ENCODE results near the gene FAM98A. TPM values are rescaled to one million over a fixed set of nuclear protein-coding genes. Genes with fewer than 3 reads are reported as not detected.

The FAM98A gene
- total RNA-seq, 2 donors from 2014 or later, result 38.8 to 46.7 TPM

GRCh38 chr2:33577668-33578067, 21.4 kb downstream of the FAM98A start:
- H3K27me3 ChIP-seq (ENCODE audit: control insufficient read depth, insufficient read depth, low read length, poor library complexity, severe bottlenecking), result no peaks in the 10 kb centered on the region
- no peak overlapping the region for H3K27ac ChIP-seq (ENCODE audit: low read depth, low read length)
- TF ChIP-seq, protein P1, sequence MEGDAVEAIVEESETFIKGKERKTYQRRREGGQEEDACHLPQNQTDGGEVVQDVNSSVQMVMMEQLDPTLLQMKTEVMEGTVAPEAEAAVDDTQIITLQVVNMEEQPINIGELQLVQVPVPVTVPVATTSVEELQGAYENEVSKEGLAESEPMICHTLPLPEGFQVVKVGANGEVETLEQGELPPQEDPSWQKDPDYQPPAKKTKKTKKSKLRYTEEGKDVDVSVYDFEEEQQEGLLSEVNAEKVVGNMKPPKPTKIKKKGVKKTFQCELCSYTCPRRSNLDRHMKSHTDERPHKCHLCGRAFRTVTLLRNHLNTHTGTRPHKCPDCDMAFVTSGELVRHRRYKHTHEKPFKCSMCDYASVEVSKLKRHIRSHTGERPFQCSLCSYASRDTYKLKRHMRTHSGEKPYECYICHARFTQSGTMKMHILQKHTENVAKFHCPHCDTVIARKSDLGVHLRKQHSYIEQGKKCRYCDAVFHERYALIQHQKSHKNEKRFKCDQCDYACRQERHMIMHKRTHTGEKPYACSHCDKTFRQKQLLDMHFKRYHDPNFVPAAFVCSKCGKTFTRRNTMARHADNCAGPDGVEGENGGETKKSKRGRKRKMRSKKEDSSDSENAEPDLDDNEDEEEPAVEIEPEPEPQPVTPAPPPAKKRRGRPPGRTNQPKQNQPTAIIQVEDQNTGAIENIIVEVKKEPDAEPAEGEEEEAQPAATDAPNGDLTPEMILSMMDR (conservative IDR thresholded peaks at IDR 0.05), result no peak
- H3K4me3 Mint-ChIP-seq, result no peak overlapping the region
- no peaks in the 10 kb centered on the region for H3K4me1 ChIP-seq (ENCODE audit: control insufficient read depth, insufficient read depth, low read length)
- H3K27me3 Mint-ChIP-seq (ENCODE audit: insufficient read depth), result no peaks in the 10 kb centered on the region
- no peaks in the 10 kb centered on the region for H3K36me3 ChIP-seq (ENCODE audit: control insufficient read depth, insufficient read depth, low read length)
- WGBS, 2 experiments (ENCODE audit: insufficient coverage in 1 of 2, insufficient read length in 1 of 2), result 86% methylated on average over 2 of the region's 2 CpGs; no CpG with 5 or more reads in 1 of the 2 experiments
- no peak overlapping the region for H3K27ac Mint-ChIP-seq
- no peaks in the 10 kb centered on the region for H3K9me3 ChIP-seq (ENCODE audit: control insufficient read depth, low read length)
- DNase-seq, result no peak
- no peak overlapping the region for H3K4me3 ChIP-seq (ENCODE audit: low read length)
- no peak overlapping the region for H3K9ac ChIP-seq (ENCODE audit: extremely low read depth, low read length, poor library complexity, severe bottlenecking)
- no peaks in the 10 kb centered on the region for H3K9me3 Mint-ChIP-seq
- no peaks in the 10 kb centered on the region for H3K36me3 Mint-ChIP-seq (ENCODE audit: low read depth)
- H3K4me1 Mint-ChIP-seq, result peaks cover 8% of the 10 kb centered on the region

- no peaks in the 10 kb centered on the region for H3K36me3 Mint-ChIP-seq (ENCODE audit: low read depth)
- Histone ChIP-seq H3K9me3 (ENCODE audit: control insufficient read depth, low read length) (no peaks in the 10 kb centered on the region), H3K27me3 (ENCODE audit: control insufficient read depth, insufficient read depth, low read length, poor library complexity, severe bottlenecking) (no peaks in the 10 kb centered on the region), H3K4me1 (ENCODE audit: control insufficient read depth, insufficient read depth, low read length) (no peaks in the 10 kb centered on the region), H3K27ac (ENCODE audit: low read depth, low read length) (no peak overlapping the region), H3K36me3 (ENCODE audit: control insufficient read depth, insufficient read depth, low read length) (no peaks in the 10 kb centered on the region), H3K4me3 (ENCODE audit: low read length) (no peak overlapping the region), H3K9ac (ENCODE audit: extremely low read depth, low read length, poor library complexity, severe bottlenecking) (no peak overlapping the region)
- no peaks in the 10 kb centered on the region for H3K27me3 Mint-ChIP-seq (ENCODE audit: insufficient read depth)
- H3K27ac Mint-ChIP-seq, result no peak overlapping the region
- H3K4me1 Mint-ChIP-seq, result peaks cover 3% of the 10 kb centered on the region
- H3K4me3 Mint-ChIP-seq, result no peak overlapping the region
- TF ChIP-seq, protein P1 (conservative IDR thresholded peaks at IDR 0.05), result no peak
- no peaks in the 10 kb centered on the region for H3K9me3 Mint-ChIP-seq
- DNase-seq, result no peak
- WGBS, 2 experiments (ENCODE audit: insufficient coverage in 1 of 2, insufficient read length in 1 of 2), result 79 to 89% methylated on average over 4 to 8 of the region's 8 CpGs
Measured at GRCh38 chr2:33577084-33577483, 22.0 kb downstream of the FAM98A start.

DNA sequence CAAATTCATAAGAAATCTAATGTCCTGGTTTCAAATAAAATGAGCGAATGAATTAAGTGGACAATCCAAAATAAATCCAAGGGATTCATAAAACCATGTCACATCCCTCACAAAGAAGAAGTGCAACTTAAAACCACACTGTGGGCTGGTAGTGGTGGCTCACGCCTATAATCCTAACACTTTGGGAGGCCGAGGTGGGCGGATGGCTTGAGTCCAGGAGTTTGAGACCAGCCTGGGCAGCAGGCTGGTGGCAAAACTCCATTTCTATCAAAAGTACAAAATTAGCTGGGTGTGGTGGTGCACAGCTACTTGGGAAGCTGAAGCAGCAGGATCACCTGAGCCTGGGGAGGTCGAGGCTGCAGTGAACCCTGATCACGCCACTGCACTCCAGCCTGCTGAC, 25.4 kb downstream of the FAM98A start:
- no peak overlapping the region for H3K27ac ChIP-seq (ENCODE audit: low read depth, low read length)
- no peak overlapping the region for H3K4me3 ChIP-seq (ENCODE audit: low read length)
- 90 to 94% methylated on average over 5 to 6 of the region's 6 CpGs for WGBS, 2 experiments (ENCODE audit: insufficient coverage in 1 of 2, insufficient read length in 1 of 2)
- H3K9ac ChIP-seq (ENCODE audit: extremely low read depth, low read length, poor library complexity, severe bottlenecking), result no peak overlapping the region
- no peaks in the 10 kb centered on the region for H3K27me3 Mint-ChIP-seq (ENCODE audit: insufficient read depth)
- no peak overlapping the region for H3K4me3 Mint-ChIP-seq
- TF ChIP-seq, protein P1 (conservative IDR thresholded peaks at IDR 0.05), result no peak
- H3K9me3 ChIP-seq (ENCODE audit: control insufficient read depth, low read length), result no peaks in the 10 kb centered on the region
- no peaks in the 10 kb centered on the region for H3K4me1 Mint-ChIP-seq
- H3K36me3 Mint-ChIP-seq (ENCODE audit: low read depth), result no peaks in the 10 kb centered on the region
- no peaks in the 10 kb centered on the region for H3K4me1 ChIP-seq (ENCODE audit: control insufficient read depth, insufficient read depth, low read length)
- H3K36me3 ChIP-seq (ENCODE audit: control insufficient read depth, insufficient read depth, low read length), result no peaks in the 10 kb centered on the region
- H3K27ac Mint-ChIP-seq, result no peak overlapping the region
- H3K9me3 Mint-ChIP-seq, result no peaks in the 10 kb centered on the region
- no peaks in the 10 kb centered on the region for H3K27me3 ChIP-seq (ENCODE audit: control insufficient read depth, insufficient read depth, low read length, poor library complexity, severe bottlenecking)
- DNase-seq, result no peak

Measured in endodermal cell (in vitro differentiated cells).